Left ventricle myocardium superior (tissue), 1 donor: ENCODE measurements around the gene SLC25A34. TPM values are rescaled to one million over a fixed set of nuclear protein-coding genes. Genes with fewer than 3 reads are reported as not detected.
A peak's percentile ranks its signal among the peaks of the same experiment; 100 is the strongest.
"Not testable (repeated sequence)": the region's sequence is repeated elsewhere in the genome, so short reads cannot be mapped to it uniquely, and the experiment has no call there.

Experiments used
- ATAC-seq: fragments of 200-7000 bp; cut with Tn5 transposase; one replicate; pipeline ENCODE4 v1.9.1; 2020; ENCODE audit warnings: mild to moderate bottlenecking, moderate library complexity
- DNase-seq: peaks from one replicate; pipeline ENCODE4 v3.0.0-alpha.2; 2020
- intact Hi-C: fragments of 100-400 bp; cut with micrococcal nuclease; formaldehyde crosslinking; loops from one replicate; pipeline ENCODE4 v1.11.0; 2022
- long read RNA-seq: library from polyadenylated mRNA; unstranded; transcript quantifications from one replicate; pipeline ENCODE4 v2.0.0, GENCODE V29; 2021
- total RNA-seq: library from RNA; stranded (reverse); fragmentation: NEBNext Ultra II Directional; extraction: Animal tissue kit (Norgen Biotek cat#: 25700); gene quantifications from one replicate; pipeline ENCODE4 v1.2.1, GENCODE V29; 2021
- donor health status: DM: no; HTN: yes; CAD: no; lungs with severe emphysema.

SLC25A34 gene
- total RNA-seq = 52.8 TPM
- long read RNA-seq, transcript SLC25A34-201 (5 exons, 2,986 nt) = major isoform, 108 of 189 reads
- long read RNA-seq, partial matches to known transcripts = 31 of 189 reads
- long read RNA-seq, other reads (novel, unspliced or antisense) = 50 of 189 reads

DNA sequence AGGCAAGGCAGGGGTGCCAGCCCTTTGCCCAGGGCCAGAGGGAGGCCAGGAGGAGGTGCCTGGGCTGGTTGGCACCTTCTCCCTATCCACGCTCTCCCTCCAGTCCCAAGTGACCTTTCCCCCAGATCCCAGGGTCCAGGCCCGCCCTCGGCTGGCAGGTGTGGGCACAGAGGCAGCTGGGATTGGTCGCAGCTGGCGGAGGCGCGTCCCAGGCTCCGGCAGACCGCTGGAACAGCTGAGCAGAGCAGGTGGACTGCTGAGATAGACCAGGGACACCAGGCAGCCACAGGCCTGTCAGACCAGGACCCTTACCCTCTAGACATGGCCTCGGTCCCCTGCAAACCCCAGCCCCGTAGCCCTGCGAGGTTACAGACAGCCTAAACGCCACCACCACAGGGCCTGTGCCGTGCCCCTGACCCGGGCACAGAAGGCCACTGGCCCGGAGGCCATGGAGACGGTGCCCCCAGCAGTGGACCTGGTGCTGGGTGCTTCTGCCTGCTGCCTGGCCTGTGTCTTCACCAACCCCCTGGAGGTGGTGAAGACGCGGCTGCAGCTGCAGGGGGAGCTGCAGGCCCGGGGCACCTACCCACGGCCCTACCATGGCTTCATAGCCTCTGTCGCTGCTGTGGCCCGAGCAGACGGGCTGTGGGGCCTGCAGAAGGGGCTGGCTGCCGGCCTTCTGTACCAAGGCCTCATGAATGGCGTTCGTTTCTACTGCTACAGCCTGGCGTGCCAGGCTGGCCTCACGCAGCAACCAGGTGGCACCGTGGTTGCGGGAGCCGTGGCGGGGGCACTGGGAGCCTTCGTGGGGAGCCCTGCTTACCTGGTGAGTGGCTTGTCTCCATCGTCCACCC lies at the start of gene SLC25A34:
TSS of gene SLC25A34 (plus strand) at position 221 of the 854 bp plus-strand sequence. CDS start at position 449, 228 bp downstream.
- intact Hi-C loops = no loop called here
- DNase-seq (peak; percentile 90), ATAC-seq (peak; percentile 83)

DNA sequence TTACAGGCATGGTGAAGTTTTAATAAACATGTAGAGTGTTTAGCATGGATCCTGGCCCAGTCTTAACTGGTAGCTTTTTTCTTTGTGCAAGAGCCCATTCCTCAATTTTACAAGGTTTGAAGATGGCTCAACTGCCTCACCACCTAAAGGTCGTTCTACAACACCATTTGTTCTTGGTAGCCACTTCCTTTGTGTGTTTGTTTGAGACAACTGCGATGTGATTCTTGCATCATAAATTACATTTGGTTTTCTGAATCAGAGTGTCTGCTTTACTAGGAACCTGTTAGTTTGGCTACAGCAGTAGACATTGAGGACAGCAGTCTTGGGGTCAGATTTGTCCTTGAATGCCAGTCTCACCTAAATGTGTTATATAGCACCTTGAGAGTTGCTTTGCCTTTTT lies 48.6 kb upstream of the SLC25A34 start:
- DNase-seq (no peak), ATAC-seq (no peak)
- intact Hi-C loops = no loop called here

DNA sequence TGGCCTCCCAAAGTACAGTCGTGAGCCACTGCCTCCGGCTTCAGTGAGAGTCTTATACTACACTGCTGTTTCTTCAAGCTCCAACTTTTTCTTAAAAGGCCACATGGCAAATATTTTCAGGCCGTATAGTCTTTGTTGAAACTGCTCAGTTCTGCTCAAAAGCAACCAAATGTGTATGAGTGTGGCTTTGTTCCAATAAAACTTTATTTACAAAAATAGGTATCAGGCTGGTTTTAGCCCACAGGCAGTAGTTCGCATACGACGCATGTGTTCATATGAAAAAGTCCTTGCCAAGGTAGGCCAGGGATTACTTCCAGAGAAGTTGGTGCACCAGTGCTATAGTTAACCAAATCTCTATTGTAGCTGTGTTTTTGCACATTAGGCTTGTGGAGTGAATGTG lies 45.7 kb upstream of the SLC25A34 start:
- DNase-seq (no peak), ATAC-seq (no peak)
- intact Hi-C loops = no loop called here

DNA sequence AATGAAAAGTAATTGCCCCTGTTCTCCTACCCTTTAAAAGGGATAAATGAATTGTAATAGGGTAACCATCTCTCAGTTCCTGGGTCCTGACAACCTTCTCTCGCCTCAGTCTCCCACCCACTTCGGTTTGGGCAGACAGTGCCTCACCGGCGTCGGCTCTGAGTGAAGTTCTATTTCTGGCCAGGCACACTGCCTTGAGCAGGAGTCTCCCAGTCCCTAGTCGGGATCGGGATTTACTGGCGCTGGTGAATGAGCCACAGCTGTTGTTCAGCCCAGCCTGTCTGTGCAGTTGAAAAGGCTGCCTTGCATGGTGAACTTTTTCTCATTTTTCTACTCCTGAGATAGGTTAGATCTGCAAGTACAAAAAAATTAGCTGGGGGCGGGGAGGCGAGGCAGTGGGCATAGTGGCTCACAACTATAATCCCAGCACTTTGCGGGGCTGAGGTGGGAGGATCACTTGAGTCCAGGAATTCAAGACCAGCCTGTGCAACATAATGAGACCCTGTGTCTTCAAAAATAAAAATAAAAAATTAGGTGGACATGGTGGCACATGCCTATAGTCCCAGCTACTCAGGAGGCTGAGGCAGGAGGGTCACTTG lies 44.5 kb upstream of the SLC25A34 start:
- DNase-seq = peak; percentile 69
- intact Hi-C loops = no loop called here
- ATAC-seq = peak; percentile 91

DNA sequence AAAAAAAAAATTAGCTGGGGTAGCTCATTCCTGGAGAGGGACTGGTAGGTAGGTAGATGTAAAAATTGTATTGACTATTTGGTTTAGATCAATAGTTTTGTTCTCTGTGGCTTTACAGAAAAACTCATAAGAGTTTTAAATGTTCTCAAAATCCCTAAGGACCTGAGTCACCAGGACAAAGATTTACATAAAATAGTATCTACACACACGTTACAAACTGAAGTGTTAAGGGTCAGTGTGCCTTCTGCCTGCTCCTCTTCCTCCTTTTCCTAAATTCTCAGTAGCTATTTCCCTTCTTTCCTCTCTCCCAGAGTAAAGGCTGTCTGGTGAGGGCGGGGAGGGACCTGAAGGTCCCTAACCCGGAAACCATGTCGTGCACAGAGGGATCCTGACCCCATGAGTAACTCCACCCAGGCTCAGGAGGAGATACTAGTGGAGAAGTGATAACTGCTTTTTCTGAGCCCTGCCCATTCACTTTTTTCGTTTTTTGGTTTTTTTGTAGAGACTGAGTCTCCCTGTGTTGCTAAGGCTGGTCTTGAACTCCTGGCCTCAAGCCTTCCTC lies 43.9 kb upstream of the SLC25A34 start:
- no peak for DNase-seq
- peak; percentile 40 for ATAC-seq
- intact Hi-C loops = no loop called here

DNA sequence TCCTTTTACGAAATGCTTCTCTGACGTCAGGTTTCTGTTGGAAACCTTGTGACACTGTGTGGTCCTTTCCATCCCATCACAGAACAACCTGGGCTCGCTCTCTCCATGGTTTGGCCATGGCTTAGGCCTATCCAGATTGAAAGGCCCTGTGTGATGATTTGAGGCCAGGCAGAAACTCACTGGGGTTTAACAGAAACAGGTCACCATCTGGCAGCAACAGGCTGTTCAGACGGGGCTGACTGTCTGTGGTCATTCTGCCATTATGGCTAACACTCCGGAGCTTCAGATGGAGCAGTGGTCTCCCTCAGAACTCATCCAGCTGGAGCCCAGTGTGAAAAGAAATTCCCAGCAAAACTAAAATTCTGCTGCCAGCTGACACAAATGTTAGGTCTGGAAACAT lies 42.7 kb upstream of the SLC25A34 start:
- ATAC-seq (peak; percentile 14), DNase-seq (no peak)
- intact Hi-C loops = no loop called here

DNA sequence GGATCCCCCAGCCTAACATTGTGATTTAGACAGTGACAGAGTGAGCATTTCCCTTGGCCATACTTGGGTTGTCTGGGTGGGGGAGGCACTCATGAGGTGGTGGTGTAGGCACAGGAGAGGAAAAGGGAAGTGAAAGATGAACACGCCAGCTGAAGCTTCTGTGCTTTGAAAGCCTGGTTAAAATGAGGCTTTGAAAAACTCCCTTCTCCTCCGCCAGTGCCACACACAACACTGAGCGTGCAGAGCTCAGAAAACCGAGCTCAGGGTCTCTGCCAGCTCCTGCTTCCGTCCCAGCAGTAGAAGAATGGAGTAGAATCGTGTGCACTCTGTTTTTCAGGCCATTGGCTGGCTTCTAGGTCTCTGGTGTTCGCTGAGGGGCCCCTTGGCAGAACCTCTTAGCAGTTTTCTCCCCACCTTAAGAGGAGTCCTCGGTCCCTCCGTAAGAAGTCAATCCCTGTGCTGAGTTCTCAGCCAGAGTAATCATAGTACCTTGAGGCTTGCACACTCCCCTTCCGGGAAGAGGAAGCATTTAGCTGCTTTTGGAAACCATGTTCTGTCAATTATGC lies 39.0 kb upstream of the SLC25A34 start:
- ATAC-seq (peak; percentile 23), DNase-seq (no peak)
- intact Hi-C loops = no loop called here

DNA sequence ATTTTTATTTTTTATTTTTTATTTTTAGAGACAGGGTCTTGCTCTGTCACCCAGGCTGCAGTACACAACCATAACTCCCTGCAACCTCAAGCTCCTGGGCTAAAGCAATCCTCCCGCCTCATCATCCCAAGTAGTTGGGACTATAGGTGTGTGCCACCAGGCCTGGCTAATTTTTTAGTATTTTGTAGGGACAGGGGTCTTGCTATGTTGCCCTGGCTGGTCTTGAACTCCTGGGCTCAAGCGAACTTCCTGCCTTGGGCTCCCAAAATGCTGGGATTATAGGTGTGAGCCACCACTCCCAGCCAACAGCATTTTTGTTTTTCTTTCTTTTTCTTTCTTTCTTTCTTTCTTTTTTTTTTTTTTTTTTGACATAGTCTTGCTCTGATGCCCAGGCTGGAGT lies 37.9 kb upstream of the SLC25A34 start:
- ATAC-seq = no peak
- intact Hi-C loops = no loop called here
- DNase-seq = no peak

DNA sequence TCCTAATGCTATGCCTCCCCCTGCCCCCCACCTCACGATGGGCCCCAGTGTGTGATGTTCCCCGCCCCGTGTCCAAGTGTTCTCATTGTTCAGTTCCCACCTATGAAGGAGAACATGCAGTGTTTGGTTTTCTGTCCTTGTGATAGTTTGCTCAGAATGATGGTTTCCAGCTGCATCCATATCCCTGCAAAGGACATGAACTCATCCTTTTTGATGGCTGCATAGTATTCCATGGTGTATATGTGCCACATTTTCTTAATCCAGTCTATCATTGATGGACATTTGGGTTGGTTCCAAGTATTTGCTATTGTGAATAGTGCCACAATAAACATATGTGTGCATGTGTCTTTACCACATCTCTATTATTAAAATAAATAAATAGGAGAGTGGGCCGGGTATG lies 36.7 kb upstream of the SLC25A34 start:
- intact Hi-C loops, ATAC-seq, DNase-seq: not testable (repeated sequence)

DNA sequence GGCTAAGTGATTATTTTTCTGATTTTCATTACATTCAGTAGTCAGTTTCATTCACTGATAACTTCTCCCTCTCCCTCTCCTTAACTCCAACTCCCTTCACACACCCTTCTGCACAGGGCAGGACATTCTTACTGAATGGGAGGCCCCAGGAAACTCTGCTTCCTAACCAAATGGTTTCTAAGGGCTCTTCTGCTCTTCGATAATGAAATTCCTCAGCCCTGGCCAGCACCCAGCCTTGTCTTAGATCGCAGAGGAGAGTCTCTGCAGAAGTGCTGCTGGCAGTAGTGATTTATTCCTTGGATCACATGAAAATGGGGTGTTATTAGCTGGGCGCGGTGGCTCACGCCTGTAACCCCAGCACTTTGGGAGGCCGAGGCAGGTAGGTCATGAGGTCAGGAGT lies 35.5 kb upstream of the SLC25A34 start:
- no peak for ATAC-seq
- DNase-seq = no peak
- intact Hi-C loops = no loop called here

DNA sequence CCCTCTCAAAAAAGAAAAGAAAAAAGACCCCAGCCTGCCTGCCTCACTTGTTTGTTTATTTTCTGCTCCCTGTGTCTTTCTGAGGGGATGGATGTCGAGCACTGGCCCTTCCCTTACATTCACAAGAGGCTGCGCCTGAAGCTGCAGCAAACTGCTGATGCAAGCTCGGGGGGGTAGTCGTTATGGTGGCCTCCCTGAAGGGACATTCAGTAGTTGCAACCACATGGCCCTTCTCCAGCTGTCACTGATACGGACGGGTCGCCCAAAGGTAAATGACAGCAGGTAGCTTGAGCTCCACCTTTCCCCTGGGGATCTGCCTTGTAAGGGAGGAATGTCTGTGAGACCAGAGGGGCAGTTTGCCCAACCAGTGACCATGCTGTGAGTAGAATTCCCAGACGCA lies 34.3 kb upstream of the SLC25A34 start:
- no peak for ATAC-seq
- DNase-seq = no peak
- intact Hi-C loops = no loop called here

DNA sequence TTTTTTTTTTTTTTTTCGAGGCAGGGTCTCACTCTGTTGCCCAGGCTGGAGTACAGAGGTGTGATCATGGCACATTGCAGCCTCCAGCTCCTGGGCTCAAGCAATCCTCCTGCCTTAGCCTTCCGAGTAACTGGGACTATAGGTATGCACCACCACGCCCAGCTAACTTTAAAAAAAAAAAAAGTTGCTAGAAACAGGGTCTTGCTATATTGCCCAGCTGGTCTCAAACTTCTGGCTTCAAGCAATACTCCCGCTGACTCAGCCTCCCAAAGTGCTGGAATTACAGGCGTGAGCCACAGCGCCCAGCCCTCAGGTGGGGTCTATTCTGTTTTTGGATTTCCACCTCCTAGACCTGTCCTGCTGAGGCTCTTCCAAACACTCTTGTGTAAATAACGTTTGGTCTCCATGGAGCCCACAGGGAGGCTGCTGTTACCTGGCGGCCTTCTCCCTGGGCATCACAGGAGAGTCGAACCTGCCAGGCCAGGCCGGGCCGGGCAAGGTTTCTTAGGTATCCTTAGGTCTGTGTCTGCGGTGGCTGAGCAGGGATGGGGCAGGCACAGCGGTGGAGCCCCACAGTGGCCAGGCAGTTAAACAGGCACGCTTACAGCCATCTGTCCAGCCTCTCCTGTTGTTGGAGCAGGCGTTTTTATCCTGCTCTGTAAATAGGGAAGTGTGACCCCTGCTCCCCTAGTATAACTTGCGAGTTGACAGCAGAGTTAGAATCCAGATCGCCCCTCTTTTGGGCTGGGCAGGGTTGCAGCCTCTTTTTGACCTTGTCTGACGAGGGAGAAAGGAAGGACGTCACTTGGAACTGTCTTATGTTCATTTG lies 33.1 kb upstream of the SLC25A34 start:
- intact Hi-C loops = no loop called here
- DNase-seq = peak; percentile 57
- peak; percentile 67 for ATAC-seq

DNA sequence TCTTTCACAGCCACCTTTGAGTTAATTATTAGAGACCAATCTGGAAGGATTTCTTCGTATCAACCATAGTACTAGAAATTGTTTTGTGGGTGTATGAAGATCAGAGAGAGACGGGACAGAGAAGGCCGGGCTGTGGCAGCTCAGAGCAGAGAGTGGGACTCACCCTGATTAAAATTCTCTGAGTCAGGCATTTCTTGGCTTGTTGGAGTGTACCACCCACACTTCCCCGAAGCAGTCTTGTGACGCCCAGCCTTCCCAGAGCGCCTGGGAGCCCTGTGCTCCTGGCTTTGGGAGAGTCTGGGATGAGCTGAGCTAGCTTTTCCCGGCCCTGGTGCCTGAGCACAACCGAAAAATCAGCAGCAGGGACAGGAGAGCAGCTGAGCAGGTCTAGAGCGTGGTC lies 32.5 kb upstream of the SLC25A34 start:
- ATAC-seq (peak; percentile 90), DNase-seq (peak; percentile 81)
- intact Hi-C loops = no loop called here

DNA sequence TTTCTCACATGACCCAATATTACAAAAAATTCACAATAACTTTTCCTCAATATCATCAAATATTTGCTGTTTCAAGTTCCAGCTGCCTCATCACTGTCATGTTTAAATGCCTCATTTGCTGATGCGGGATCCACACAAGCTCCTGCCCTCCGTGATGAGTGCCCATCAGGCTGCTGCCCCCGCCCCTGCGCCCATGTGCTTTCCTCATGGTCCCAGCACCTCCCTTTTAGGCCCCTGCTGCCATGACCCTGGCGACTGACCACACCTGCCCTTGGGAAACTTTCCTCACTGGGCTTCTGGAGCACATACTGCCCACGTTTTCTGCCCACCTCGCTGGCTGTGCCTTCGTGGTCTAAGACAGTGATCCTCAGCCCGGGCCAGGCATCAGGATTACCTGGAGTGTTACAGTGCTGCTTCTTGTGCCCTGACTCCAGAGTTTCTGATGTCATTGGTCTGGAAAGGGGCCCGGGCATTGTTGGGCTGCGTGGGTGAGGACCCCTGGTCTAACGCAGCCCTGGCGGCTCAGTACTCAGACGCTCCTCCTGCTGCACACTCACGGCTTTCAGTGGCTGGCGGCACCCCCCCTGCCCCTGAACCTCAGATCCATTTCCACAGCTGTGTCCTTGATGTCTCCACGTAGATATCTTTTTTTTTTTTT lies 31.4 kb upstream of the SLC25A34 start:
- ATAC-seq (no peak), DNase-seq (no peak)
- intact Hi-C loops = no loop called here

DNA sequence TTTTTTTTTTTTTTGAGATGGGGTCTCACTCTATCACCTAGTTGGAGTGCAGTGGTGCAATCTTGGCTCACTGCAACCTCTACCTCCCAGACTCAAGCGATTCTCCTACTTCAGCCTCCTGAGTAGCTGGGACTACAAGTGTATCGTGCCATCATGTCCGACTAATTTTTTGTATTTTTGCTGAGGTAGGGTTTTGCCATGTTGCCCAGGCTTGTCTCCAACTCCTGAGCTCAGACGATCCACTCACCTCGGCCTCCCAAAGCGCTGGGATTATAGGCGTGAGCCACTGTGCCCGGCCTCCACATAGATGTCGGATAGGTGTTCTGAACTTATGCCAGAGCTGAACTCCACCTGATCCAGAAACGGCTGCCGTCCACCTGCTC lies 30.9 kb upstream of the SLC25A34 start:
- intact Hi-C loops = no loop called here
- DNase-seq (no peak), ATAC-seq (no peak)

DNA sequence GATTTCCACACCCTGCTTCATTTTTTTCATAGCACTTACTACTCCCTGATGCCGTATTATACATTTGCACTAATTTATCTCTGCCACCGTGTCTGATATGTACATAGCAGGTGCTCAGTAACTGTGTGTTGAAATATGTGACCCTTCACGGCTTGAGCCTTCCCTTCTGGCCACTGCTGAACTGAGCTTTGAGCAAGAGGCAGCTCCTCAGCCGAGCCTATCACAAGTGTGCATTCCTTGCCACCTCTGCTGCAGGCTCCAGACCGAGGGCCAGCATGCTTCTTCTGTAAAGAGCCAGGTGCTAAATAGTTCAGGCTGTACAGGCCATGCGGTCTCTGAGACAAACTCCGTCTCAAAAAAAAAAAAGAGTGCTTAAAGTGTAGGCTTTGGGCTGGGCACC lies 29.3 kb upstream of the SLC25A34 start:
- intact Hi-C loops = no loop called here
- no peak for DNase-seq
- peak; percentile 12 for ATAC-seq

DNA sequence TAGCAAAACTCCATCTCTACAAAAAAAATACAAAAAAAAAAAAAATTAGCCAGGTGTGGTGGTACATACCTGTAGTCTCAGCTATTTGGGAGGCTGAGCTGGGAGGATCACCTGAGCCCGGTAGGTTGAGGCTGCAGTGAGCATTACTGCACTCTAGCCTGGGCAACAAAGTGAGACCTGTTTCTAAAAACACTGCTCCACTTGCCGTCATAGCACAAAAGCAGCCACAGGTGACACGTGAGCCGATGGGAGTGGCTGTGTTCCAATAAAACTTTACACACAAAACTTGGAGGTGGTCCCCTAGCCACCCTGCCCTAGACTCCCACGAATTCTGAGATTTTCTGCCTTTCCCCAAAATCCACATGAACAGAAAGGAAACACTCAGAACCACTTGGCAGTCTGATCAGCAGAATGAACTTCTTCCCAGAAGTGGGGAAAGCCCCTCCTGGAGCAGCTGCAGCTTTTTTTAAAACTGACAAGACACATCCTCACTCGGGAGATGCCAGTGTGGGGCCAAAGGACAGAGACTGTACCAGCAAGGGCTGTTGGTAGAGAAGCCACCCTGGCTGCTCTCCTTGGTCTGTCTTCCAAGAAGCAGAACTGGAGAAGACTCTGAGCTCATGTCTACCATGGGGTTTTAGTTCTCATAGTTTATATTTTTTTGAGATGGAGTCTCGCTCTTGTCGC lies 28.7 kb upstream of the SLC25A34 start:
- DNase-seq (no peak), ATAC-seq (no peak)
- intact Hi-C loops = no loop called here

DNA sequence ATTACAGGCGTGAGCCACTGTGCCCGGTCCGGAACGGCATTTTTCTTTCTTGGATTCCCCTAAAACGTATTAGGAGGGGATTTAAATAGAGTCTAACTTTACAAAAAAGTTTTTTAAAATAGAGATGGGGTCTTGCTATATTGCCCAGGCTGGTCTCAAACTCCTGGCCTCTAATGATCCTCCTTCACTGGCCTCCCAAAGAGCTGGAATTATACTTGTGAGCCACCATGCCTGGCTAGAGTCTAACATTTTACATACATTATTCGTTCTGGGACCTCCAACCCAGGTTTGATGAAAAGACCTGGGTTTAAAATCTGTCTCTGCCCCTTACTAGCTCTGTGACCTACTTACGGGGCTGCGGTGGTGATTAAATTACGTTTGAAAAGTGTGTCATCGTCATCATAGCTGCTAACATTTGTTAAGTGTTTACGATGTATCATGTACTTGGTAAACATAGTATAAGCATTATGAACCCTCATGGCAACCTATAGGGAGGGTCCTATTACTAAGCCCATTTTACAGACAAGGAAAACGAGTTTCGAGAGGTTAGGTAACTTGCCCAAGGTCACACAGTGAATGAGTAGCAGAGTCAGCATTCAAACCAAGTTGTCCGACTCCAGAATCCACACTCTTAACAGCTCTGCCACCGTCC lies 27.4 kb upstream of the SLC25A34 start:
- intact Hi-C loops = no loop called here

More for the DNA sequence above, 27.4 kb upstream of the SLC25A34 start:
- ATAC-seq (no peak), DNase-seq (no peak)
